Measurements from ENCODE around the gene TUBB. TPM values are rescaled to one million over a fixed set of nuclear protein-coding genes. Genes with fewer than 3 reads are reported as not detected.
"Not testable (repeated sequence)": the region's sequence is repeated elsewhere in the genome, so short reads cannot be mapped to it uniquely, and the experiment has no call there.

Gene TUBB
- total and polyA plus RNA-seq, 2 donors (not counting 3 experiments of a cell fraction or from before 2014, with no cell fraction given) = 1,276 to 1,408 TPM

DNA sequence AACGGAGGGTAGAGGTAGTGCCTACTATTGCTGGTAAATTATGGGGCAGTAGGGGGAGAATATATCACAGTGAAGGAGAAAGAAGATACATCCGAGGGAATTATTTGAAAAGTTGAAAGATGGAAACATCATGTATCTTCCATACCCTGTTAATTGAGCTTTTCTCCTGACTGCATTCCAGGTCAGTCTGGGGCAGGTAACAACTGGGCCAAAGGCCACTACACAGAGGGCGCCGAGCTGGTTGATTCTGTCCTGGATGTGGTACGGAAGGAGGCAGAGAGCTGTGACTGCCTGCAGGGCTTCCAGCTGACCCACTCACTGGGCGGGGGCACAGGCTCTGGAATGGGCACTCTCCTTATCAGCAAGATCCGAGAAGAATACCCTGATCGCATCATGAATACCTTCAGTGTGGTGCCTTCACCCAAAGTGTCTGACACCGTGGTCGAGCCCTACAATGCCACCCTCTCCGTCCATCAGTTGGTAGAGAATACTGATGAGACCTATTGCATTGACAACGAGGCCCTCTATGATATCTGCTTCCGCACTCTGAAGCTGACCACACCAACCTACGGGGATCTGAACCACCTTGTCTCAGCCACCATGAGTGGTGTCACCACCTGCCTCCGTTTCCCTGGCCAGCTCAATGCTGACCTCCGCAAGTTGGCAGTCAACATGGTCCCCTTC is 3.1 kb downstream of the TUBB start:
- DNase-seq (ENCODE audit: low read depth, low spot score); intact Hi-C loops (cut with micrococcal nuclease); H3K9me3 ChIP-seq (replicated peaks; ENCODE audit: control insufficient read depth, insufficient read depth, low read length); BruUV-seq (replicated peaks); H3K27ac ChIP-seq (ENCODE audit: insufficient read depth, low read depth, low read length); FAIRE-seq; H4K20me1 ChIP-seq (replicated peaks; ENCODE audit: control insufficient read depth, extremely low read depth, insufficient read depth, low read length); H2AFZ ChIP-seq (ENCODE audit: low read depth, low read length); H3K27me3 ChIP-seq (ENCODE audit: control insufficient read depth in 2 of 2, insufficient read depth in 2 of 2, low read length in 2 of 2); H3K9me1 ChIP-seq (replicated peaks; ENCODE audit: control insufficient read depth, extremely low read depth, insufficient read depth, low read length); dilution Hi-C loops (cut with MboI; ENCODE audit: extremely low pct_ligation_motif_present, low sequenced_read_pairs): not testable (repeated sequence)
- TF ChIP-seq POLR2A (IDR thresholded peaks at IDR 0.05; ENCODE audit: low read depth, low read length) = peak; percentile 39
- Histone ChIP-seq H3K9ac (replicated peaks; ENCODE audit: extremely low read depth, insufficient read depth, low read length) (peak overlapping the region; percentile 55), H3K4me2 (ENCODE audit: insufficient read depth, low read length) (peak overlapping the region; percentile 89), H3K36me3 (ENCODE audit: control insufficient read depth in 2 of 2, extremely low read depth in 1 of 2, insufficient read depth in 2 of 2, low read length in 2 of 2) (peaks cover 16 to 31% of the 10 kb centered on the region in 2 experiments), H3K4me3 (replicated peaks in 1 of 3; ENCODE audit: insufficient read depth in 1 of 3, low read depth in 1 of 3, low read length in 3 of 3) (peak overlapping the region in 1 of 3 experiments; percentile 76), H3K79me2 (ENCODE audit: control insufficient read depth, insufficient read depth, low read length) (peaks cover 60% of the 10 kb centered on the region), H3K4me1 (ENCODE audit: control insufficient read depth, extremely low read depth, insufficient read depth, low read length) (peaks cover 33% of the 10 kb centered on the region)
- POLR2A ChIA-PET = interaction anchor here (3.0 kb wide), 1 partner anchor 43 kb away, joined by 34 read pairs; no protein-coding TSS in a partner anchor
- CTCF ChIA-PET = interaction anchor here (0.6 to 9.2 kb wide), 17 partner anchors 8 to 364 kb away, joined by 3 to 296 read pairs (median 5); partner anchors contain the start of genes FLOT1, NRM and VARS2

DNA sequence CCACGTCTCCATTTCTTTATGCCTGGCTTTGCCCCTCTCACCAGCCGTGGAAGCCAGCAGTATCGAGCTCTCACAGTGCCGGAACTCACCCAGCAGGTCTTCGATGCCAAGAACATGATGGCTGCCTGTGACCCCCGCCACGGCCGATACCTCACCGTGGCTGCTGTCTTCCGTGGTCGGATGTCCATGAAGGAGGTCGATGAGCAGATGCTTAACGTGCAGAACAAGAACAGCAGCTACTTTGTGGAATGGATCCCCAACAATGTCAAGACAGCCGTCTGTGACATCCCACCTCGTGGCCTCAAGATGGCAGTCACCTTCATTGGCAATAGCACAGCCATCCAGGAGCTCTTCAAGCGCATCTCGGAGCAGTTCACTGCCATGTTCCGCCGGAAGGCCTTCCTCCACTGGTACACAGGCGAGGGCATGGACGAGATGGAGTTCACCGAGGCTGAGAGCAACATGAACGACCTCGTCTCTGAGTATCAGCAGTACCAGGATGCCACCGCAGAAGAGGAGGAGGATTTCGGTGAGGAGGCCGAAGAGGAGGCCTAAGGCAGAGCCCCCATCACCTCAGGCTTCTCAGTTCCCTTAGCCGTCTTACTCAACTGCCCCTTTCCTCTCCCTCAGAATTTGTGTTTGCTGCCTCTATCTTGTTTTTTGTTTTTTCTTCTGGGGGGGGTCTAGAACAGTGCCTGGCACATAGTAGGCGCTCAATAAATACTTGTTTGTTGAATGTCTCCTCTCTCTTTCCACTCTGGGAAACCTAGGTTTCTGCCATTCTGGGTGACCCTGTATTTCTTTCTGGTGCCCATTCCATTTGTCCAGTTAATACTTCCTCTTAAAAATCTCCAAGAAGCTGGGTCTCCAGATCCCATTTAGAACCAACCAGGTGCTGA is 3.9 kb downstream of the TUBB start:
- DNase-seq (ENCODE audit: low read depth, low spot score); H4K20me1 ChIP-seq (replicated peaks; ENCODE audit: control insufficient read depth, extremely low read depth, insufficient read depth, low read length); H3K27me3 ChIP-seq (ENCODE audit: control insufficient read depth in 2 of 2, insufficient read depth in 2 of 2, low read length in 2 of 2); dilution Hi-C loops (cut with MboI; ENCODE audit: extremely low pct_ligation_motif_present, low sequenced_read_pairs); H3K4me3 ChIP-seq (replicated peaks in 1 of 3; ENCODE audit: insufficient read depth in 1 of 3, low read depth in 1 of 3, low read length in 3 of 3); H3K9me1 ChIP-seq (replicated peaks; ENCODE audit: control insufficient read depth, extremely low read depth, insufficient read depth, low read length); H3K9ac ChIP-seq (replicated peaks; ENCODE audit: extremely low read depth, insufficient read depth, low read length); intact Hi-C loops (cut with micrococcal nuclease); H3K27ac ChIP-seq (ENCODE audit: insufficient read depth, low read depth, low read length); H2AFZ ChIP-seq (ENCODE audit: low read depth, low read length); H3K9me3 ChIP-seq (replicated peaks; ENCODE audit: control insufficient read depth, insufficient read depth, low read length): not testable (repeated sequence)
- POLR2A ChIA-PET = interaction anchor here (0.6 kb wide), 1 partner anchor 49 kb away, joined by 3 read pairs; no protein-coding TSS in a partner anchor
- peak; percentile 59 for FAIRE-seq
- BruUV-seq (replicated peaks) = TSS peak; percentile 29
- CTCF ChIA-PET = interaction anchor here (0.8 to 9.2 kb wide), 10 partner anchors 18 to 363 kb away, joined by 3 to 296 read pairs (median 5); partner anchors contain the start of gene FLOT1
- Histone ChIP-seq H3K4me1 (ENCODE audit: control insufficient read depth, extremely low read depth, insufficient read depth, low read length) (peaks cover 26% of the 10 kb centered on the region), H3K79me2 (ENCODE audit: control insufficient read depth, insufficient read depth, low read length) (peaks cover 55% of the 10 kb centered on the region), H3K36me3 (ENCODE audit: control insufficient read depth in 2 of 2, extremely low read depth in 1 of 2, insufficient read depth in 2 of 2, low read length in 2 of 2) (peaks cover 16 to 31% of the 10 kb centered on the region in 2 experiments), H3K4me2 (ENCODE audit: insufficient read depth, low read length) (peak overlapping the region; percentile 89)
